ENCODE data around the gene LY6G5B.

Gene LY6G5B

DNA sequence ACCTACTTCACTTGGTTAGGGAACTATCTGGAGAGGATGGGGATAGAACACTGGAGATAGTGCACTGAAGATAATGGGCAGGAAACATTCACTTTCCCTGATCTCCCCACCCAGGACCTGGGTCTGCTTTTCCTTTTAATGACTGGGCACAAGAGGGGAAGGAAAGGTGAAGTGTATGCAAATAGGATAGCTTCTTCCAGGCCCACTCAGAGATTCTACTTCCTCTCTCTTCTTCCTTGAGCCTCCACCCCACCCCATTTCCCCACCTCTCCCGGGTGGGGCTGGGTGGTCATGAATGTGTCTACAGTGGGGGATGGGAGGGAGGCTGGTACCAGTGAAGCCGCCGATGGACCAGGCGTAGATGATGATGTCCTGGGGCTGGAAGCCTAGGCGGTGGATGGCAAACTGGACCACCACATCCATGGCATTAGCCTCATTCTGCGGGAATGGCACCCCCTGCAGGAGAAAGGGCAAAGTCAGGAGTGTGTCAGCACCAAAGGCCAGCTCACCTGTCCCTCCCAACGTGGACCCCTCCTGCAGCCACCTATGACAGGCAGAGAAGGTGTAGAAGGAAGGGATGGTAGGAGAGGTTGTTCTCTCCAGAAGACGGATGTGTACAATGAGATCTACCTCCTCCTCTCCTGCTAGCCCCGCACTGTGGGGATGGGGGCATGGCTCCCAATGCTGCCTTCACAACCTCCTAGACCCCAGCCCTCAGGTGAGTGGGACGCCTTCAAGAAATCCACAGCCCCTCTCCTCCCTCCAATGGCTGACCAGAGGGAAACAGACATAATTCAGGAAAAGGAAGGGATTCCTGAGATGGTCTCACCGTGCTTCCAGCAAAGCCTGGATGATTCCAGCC, 19.7 kb downstream of the LY6G5B start:
- Histone ChIP-seq H4K20me1 (no peaks in the 10 kb centered on the region), H3K36me3 (peaks cover 97% of the 10 kb centered on the region), H3K4me1 (0 out of 2 replicates have a peak, but pooled peaks cover 3% of the 10 kb centered on the region), H3K9me3 (no peaks in the 10 kb centered on the region), H3K4me2 (no peak overlapping the region), H3K9ac (no peak overlapping the region), H3K27me3 (no peaks in the 10 kb centered on the region), H3K27ac (no peak overlapping the region), H3K4me3 (no peak overlapping the region)
- no peak for TF ChIP-seq Cebpa-rat (IDR thresholded peaks at IDR 0.05)

DNA sequence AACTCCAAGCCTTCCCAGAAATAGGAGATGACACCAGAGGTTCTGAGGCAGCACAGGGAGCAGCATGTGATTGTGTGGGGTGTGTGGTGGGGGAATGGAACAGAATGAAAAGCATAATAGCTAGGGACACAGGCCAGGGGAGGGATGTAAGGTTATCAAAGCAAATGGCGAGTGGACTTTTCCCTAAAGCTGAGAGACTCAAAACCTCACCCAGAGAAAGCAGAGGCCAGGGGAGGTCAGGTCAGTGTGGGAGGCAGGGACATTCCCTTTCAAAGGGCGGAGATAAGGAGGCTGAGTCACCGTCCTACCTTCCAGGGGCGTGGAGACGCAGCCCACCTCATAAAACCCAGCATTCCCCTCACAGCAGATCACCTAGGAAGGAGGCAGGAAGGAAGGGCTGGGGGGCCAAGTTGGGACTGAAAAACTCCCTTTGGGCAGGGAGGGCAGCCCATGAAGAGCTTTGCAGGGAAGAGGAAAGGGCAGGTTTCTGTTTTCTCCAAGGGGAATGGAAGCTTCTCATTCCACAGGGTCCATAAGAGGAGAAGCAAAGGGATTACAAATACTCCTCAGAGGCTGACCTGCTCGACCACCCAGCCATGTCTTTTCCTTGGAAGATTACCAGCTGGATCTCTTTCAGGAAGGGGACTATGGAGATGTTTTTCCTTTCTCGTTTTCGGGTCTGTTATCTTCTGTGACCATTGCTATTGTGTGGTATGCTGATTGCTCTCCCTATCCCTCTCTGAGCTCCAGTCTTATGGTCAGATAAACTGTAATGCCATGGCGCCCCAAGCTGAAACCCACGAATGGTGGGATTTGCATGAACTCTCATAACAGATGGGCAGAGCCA, 20.7 kb downstream of the LY6G5B start:
- peaks cover 99% of the 10 kb centered on the region for H3K36me3 ChIP-seq
- H3K4me1 ChIP-seq = 0 out of 2 replicates have a peak, but pooled peaks cover 3% of the 10 kb centered on the region
- TF ChIP-seq Cebpa-rat (IDR thresholded peaks at IDR 0.05) = no peak
- no peak overlapping the region for H3K4me2 ChIP-seq
- H3K9ac ChIP-seq = no peak overlapping the region
- no peaks in the 10 kb centered on the region for H4K20me1 ChIP-seq
- H3K27ac ChIP-seq = no peak overlapping the region
- H3K27me3 ChIP-seq = no peaks in the 10 kb centered on the region
- no peak overlapping the region for H3K4me3 ChIP-seq
- H3K9me3 ChIP-seq = no peaks in the 10 kb centered on the region

GRCh38 chr6:31691078-31691463, 21.3 kb downstream of the LY6G5B start:
- H3K36me3 ChIP-seq = peaks cover 99% of the 10 kb centered on the region
- TF ChIP-seq Cebpa-rat (IDR thresholded peaks at IDR 0.05) = no peak
- H4K20me1 ChIP-seq = no peaks in the 10 kb centered on the region
- 0 out of 2 replicates have a peak, but pooled peaks cover 3% of the 10 kb centered on the region for H3K4me1 ChIP-seq
- no peak overlapping the region for H3K9ac ChIP-seq
- no peaks in the 10 kb centered on the region for H3K27me3 ChIP-seq
- no peaks in the 10 kb centered on the region for H3K9me3 ChIP-seq
- no peak overlapping the region for H3K4me3 ChIP-seq
- H3K4me2 ChIP-seq = no peak overlapping the region
- no peak overlapping the region for H3K27ac ChIP-seq

DNA sequence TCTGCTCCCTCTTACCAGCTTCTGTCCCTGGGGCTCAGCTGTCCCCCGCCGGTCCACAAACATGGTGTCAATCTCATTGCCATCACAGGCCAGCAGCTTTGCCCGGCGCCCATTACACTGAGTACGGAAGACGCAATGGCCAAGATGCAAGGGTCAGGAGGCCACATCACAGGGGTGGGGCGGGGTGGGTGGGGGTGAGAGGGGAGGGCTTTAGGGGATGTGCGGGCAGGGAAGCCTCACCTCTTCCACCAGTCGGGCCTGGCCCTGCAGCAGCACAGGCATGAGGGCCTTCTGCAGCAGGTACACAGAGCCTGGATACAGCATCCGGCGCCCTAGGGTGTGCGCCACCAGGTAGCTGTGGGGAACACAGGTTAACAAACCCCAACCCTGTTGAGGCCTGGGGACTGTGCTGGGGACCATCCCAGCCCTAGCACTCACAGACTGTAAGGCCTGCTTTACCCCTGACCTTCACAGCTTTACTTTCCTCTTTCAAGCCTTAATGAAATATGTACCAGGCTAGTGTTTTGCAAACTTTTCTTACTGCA, 21.9 kb downstream of the LY6G5B start:
- Histone ChIP-seq H3K4me2 (no peak overlapping the region), H4K20me1 (no peaks in the 10 kb centered on the region), H3K36me3 (peaks cover 99% of the 10 kb centered on the region)

DNA sequence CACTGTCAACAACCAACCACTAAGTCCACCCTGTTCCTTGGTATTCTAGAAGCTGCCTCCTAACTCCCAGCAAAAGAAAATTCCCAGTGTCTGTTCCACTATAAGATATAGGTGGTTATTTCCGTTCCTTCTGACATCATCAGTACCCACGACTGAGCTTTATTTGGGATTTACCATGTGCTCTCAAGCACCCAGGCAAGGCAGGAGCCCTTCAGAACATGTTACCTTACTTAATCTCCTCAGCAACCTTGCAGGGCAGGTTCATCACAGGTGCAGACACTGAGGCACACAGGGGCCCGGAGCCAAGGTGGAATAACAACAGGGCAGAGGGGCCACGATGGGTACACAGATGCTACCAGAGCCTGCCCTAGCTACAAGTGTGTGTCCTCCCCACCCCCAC, 22.6 kb downstream of the LY6G5B start:
- H4K20me1 ChIP-seq = peaks cover 5% of the 10 kb centered on the region; the same call in 1 of the 2 replicates
- H3K9ac ChIP-seq = no peak overlapping the region
- TF ChIP-seq Cebpa-rat (IDR thresholded peaks at IDR 0.05) = no peak
- no peak overlapping the region for H3K4me2 ChIP-seq
- no peaks in the 10 kb centered on the region for H3K9me3 ChIP-seq
- H3K27me3 ChIP-seq = no peaks in the 10 kb centered on the region
- no peak overlapping the region for H3K4me3 ChIP-seq
- peaks cover 99% of the 10 kb centered on the region for H3K36me3 ChIP-seq
- H3K4me1 ChIP-seq = 0 out of 2 replicates have a peak, but pooled peaks cover 3% of the 10 kb centered on the region
- H3K27ac ChIP-seq = no peak overlapping the region

More for the DNA sequence above, 21.9 kb downstream of the LY6G5B start:
- Histone ChIP-seq H3K4me1 (0 out of 2 replicates have a peak, but pooled peaks cover 3% of the 10 kb centered on the region), H3K9me3 (no peaks in the 10 kb centered on the region), H3K4me3 (no peak overlapping the region), H3K9ac (no peak overlapping the region), H3K27ac (no peak overlapping the region), H3K27me3 (no peaks in the 10 kb centered on the region)
- no peak for TF ChIP-seq Cebpa-rat (IDR thresholded peaks at IDR 0.05)

DNA sequence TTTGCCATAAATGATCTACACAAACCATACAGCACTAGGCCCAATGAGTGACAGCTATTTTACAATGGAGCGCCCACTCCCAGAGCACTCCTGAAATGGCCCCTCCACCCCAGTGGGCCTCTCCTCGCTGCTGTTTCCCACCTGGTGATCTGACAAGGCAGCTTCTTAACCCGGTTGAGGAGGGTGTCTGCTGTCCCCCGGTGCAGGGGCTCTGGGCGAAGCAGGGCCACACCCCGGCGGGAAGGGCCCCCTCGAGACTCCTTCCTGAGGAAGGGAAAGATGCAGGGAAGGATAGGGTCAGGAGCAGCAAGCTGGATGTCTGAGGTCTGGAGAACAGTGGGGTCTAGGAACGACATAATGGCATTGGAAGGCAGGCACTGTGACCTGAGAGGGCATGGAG, 23.1 kb downstream of the LY6G5B start:
- peaks cover 5% of the 10 kb centered on the region; the same call in 1 of the 2 replicates for H4K20me1 ChIP-seq
- no peak overlapping the region for H3K27ac ChIP-seq
- peaks cover 6% of the 10 kb centered on the region; the same call in 1 of the 2 replicates for H3K4me1 ChIP-seq
- H3K27me3 ChIP-seq = no peaks in the 10 kb centered on the region
- H3K4me3 ChIP-seq = no peak overlapping the region
- no peak overlapping the region for H3K4me2 ChIP-seq
- no peak for TF ChIP-seq Cebpa-rat (IDR thresholded peaks at IDR 0.05)
- H3K36me3 ChIP-seq = peaks cover 99% of the 10 kb centered on the region
- no peak overlapping the region for H3K9ac ChIP-seq
- H3K9me3 ChIP-seq = no peaks in the 10 kb centered on the region

GRCh38 chr6:31693535-31693934, 23.8 kb downstream of the LY6G5B start:
- H3K4me1 ChIP-seq = peaks cover 7% of the 10 kb centered on the region; the same call in 1 of the 2 replicates
- H3K9ac ChIP-seq = no peak overlapping the region
- H3K4me3 ChIP-seq = no peak overlapping the region
- H3K9me3 ChIP-seq = no peaks in the 10 kb centered on the region
- TF ChIP-seq Cebpa-rat (IDR thresholded peaks at IDR 0.05) = no peak
- H4K20me1 ChIP-seq = peaks cover 5% of the 10 kb centered on the region; the same call in 1 of the 2 replicates
- H3K4me2 ChIP-seq = no peak overlapping the region
- no peak overlapping the region for H3K27ac ChIP-seq
- H3K36me3 ChIP-seq = peaks cover 94% of the 10 kb centered on the region
- H3K27me3 ChIP-seq = no peaks in the 10 kb centered on the region

GRCh38 chr6:31697555-31697954, 27.8 kb downstream of the LY6G5B start:
- no peak overlapping the region for H3K27ac ChIP-seq
- TF ChIP-seq Cebpa-rat (IDR thresholded peaks at IDR 0.05) = no peak
- H3K27me3 ChIP-seq = no peaks in the 10 kb centered on the region
- no peak overlapping the region for H3K4me3 ChIP-seq
- H3K4me1 ChIP-seq = peaks cover 23% of the 10 kb centered on the region
- H4K20me1 ChIP-seq = peaks cover 14% of the 10 kb centered on the region
- no peaks in the 10 kb centered on the region for H3K9me3 ChIP-seq
- peaks cover 83% of the 10 kb centered on the region for H3K36me3 ChIP-seq
- no peak overlapping the region for H3K9ac ChIP-seq
- no peak overlapping the region for H3K4me2 ChIP-seq

GRCh38 chr6:31700740-31701401, 31.1 kb downstream of the LY6G5B start:
- Histone ChIP-seq H3K27me3 (no peaks in the 10 kb centered on the region), H3K27ac (no peak overlapping the region), H3K4me1 (peaks cover 31% of the 10 kb centered on the region), H3K4me3 (no peak overlapping the region), H3K4me2 (peak overlapping the region; percentile 91), H3K36me3 (peaks cover 50% of the 10 kb centered on the region), H3K9ac (no peak overlapping the region), H3K9me3 (no peaks in the 10 kb centered on the region), H4K20me1 (peaks cover 14% of the 10 kb centered on the region)
- no peak for TF ChIP-seq Cebpa-rat (IDR thresholded peaks at IDR 0.05)

Measured in BLaER1 (cell line).